GM19372 (cell line): ENCODE data around the gene HSPA12A.

Experiments
- ATAC-seq: cut with Tn5 transposase; IDR thresholded peaks from one replicate; pipeline ENCODE4 v1.9.1; 2021; ENCODE audit warnings: mild to moderate bottlenecking, low read depth, moderate library complexity; ENCODE audit not compliant: unreplicated experiment

Gene HSPA12A

GRCh38 chr10:116694927-116695268 lies 47.5 kb downstream of the HSPA12A start:
- no peak for ATAC-seq

GRCh38 chr10:116694243-116694926 lies 48.0 kb downstream of the HSPA12A start:
- no peak for ATAC-seq

GRCh38 chr10:116692225-116692624 lies 50.1 kb downstream of the HSPA12A start:
- ATAC-seq = no peak

DNA sequence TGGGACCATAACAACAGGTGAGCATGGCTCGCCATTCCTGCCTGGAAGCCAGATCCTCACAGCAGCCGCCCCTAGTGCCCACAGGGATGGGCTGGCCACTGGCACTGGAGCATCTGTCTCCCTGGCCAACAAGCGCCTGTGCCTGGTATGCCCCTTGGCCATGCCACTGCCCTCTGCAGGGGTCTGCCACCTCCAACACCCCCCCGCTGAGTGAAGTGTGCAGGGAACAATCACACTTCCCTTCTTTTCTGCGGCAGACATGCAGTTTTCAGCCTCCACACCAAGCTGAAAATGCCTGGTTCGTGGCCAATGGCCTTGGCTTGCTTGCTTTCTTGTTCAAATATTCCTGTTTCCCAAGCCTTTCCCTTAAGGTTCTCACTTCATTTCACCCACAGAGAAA lies 50.7 kb downstream of the HSPA12A start:
- ATAC-seq = no peak

GRCh38 chr10:116690356-116691322 lies 51.7 kb downstream of the HSPA12A start:
- no peak for ATAC-seq

- no peak for ATAC-seq
Measured at GRCh38 chr10:116689744-116690143, 52.6 kb downstream of the HSPA12A start.

DNA sequence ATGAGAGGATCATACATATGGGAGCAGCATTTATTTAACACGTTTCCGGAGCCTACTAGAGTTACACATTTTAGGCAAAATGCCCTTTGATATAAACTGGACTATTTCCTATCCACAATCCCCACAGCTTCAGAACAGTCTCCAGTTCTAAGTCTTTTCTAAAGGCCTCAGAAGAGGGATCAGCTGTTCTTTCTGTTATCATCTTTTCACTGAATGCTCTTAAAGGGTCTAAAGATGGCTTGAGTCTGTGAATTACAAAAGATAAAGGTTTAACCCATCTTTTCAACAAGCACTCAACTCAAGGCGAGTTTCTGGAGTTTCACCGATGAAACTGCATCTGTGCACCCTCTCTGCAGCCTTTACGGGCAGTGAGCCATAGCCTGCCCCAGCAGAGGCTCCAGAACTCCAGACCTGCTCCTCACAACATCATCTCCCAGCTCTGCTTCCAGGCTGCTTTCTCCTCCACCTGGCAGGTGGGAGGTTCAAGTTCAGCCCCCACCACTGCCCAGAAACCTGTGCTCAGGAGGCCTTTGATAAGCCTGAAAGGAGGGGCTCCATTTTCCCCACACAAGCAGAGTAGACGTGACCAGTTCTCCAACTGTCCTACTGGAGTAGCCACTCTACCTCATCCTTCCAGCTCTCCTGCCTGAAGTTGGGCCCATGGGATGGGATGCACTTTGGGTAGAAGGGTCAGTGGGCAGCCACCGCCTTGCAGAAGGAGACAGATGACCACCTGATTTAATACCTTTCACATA lies 53.4 kb downstream of the HSPA12A start:
- ATAC-seq = no peak

DNA sequence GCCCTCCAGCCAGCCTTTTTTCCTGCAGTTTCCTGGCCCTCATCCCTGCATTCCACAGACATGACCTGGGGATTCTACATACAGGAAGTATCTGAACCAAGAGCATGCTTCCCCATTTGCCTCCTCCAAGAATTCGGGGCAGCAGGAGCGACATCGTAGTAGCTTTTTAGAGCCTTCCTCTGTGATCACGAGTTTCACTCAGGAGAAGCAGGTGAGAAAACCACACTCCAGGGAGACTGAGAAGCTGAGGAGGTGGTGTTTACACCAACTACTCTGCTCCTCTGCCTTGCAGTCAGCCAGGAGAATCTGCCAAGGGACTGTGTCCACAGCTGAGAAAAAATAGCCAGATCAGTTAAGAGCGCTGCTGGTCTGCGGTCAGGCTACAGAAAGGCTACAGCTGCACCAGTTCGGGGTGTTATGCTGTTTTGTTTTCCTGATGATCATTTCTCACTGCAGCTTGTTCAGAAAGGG lies 54.1 kb downstream of the HSPA12A start:
- ATAC-seq = no peak

DNA sequence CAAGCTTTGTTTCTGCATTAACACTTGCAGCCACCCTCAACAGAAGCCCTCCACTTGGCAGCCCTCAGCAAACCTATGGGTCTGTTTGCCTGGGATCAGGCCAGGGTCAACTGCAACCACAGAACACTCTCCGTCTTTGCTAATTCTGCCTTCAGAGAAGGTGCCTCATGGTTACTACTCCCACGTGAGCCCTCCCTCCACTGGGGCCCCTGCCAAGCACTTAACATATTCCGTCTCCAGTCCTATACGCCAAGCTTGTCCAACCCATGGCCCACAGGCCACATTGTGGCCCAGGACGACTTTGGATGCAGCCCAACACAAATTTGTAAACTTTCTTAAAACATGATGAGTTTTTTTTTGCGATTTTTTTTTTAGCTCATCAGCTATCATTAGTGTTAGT lies 54.7 kb downstream of the HSPA12A start:
- ATAC-seq = no peak

DNA sequence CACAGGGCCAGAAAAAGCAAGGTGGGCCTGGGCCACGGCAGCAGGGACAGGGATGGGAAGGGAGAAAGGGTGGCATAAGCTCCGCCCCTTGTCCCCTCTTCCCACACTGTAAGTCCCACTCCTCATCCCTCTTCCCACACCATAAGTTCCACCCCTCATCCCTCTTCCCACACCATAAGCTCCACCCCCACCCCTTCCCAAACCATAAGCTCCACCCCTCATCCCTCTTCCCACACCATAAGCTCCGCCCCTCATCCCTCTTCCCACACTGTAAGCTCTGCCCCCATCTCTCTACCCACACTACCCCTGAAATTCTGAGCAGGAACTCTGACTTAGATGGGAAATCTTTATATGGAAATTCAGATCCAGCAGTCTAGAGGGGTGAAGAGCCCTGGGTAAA lies 55.7 kb downstream of the HSPA12A start:
- ATAC-seq = no peak

DNA sequence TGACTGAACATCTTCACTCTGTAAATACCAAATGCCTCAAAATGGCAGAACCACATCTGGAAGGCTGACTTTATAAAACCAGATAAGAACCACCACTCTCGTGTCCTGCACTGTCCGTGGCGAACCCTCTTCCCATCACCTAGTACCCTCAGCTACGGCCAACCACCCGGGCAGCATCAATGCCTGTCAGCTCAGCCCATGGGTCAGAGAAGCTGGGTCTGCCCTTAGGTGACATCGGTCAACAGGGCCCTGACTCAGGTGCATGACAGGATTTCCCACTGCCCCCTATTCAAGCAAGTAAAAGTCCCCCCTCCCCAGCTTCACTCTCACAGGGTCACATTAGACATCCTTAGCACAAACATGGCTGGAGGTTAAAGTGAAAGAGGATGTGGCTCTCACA lies 56.6 kb downstream of the HSPA12A start:
- no peak for ATAC-seq

DNA sequence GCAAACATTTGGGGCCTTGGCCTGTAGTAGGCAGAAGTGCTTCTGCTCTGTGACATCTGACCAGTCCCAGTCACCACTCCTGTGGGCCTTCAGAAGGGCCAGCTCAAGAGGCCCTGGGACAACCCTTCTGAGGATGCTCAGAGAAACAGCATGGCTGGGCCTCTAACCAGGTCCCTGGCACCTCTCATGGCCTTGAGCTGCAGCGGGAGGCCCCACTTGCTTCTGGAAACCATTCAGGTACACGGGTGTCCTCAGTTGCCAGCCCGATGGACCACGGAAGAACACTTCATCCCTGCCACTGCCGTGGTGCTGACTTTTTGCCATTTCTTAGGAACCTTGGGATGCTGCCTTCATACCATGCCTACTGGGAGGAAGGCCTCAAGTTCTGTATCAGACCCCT lies 57.6 kb downstream of the HSPA12A start:
- no peak for ATAC-seq

GRCh38 chr10:116683821-116684220 lies 58.5 kb downstream of the HSPA12A start:
- no peak for ATAC-seq

DNA sequence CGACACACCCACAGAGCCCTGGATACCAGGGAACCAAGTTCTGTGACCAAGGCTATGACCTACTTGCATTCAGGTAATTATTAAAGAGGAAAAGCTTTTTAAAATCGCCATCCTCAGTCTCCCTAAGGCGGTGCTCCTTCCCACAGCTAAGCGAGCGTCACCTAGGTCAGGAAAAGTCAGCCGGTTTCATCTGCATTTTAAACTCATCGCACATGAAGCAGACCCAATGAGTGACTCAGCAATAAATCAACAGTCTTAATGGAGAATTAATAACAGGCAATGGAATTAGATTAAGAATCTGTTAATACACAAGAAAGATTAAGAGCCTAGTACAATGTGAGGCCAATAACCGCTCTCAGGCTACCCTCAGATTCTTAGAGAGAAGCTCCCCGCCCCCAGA lies 59.2 kb downstream of the HSPA12A start:
- ATAC-seq = no peak

DNA sequence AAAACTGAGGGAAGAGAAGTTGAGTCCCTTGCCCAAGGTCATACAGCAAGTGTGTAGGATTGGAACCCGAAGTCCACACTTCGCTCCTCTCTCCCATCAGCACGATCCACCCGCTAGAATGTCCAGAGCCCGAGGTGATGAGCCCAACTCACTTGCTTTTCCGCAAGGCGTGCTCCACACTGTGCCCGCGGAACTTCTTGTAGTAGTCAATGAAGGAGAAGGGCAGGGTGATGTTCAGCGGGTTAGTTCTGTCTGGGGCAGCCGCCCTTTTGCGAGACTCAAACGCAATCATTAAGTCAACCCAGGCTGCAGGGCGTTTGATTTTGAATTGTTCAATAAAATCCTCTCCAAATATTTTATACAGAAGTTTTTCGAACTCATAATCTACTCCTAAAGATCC lies 63.0 kb downstream of the HSPA12A start:
- no peak for ATAC-seq

DNA sequence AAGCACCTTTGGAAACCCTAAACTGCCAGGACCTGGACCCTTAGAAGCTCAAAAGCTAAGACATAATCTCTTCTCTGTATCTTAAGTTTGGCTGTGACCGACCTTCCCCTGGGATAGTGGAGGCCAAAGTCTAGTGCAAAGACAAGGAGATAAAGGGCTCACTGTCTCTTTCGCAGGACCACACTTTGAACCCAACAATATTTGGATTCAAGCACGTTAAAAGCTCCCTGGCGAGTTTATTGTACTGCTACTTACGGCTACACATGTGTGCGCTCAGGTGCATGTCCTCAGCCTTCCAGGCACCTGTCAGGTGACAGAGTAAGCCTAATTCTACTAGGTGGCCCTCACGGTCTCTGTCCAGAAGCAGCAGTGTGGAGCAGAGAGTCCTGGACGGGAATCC lies 65.7 kb downstream of the HSPA12A start:
- no peak for ATAC-seq

GRCh38 chr10:116676118-116676517 lies 66.2 kb downstream of the HSPA12A start:
- ATAC-seq = no peak

DNA sequence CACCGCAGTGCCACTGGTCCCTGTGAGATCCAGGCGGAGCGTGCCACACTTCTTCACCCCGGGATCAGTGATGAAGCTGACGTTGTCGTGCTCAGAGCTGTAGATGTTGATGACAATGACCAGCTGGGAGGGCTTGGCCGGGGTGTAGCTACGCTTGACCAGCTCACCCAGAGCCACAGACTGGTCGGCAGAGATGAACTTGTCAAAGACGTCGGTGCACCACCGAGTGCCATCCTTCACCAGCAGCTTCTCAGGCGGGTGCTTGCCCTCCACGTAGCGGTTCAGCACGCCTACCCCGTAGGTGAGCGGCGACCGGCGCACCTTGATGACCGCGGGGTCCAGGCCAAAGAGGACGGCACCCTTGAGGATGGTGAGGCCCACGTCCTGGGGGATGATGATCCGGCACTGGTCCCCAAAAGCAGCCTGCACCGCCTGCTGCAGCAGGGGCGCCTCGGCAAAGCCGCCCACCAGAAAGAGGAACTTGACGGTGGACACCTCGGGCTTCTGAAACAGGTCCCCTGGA lies 67.4 kb downstream of the HSPA12A start:
- ATAC-seq = no peak

DNA sequence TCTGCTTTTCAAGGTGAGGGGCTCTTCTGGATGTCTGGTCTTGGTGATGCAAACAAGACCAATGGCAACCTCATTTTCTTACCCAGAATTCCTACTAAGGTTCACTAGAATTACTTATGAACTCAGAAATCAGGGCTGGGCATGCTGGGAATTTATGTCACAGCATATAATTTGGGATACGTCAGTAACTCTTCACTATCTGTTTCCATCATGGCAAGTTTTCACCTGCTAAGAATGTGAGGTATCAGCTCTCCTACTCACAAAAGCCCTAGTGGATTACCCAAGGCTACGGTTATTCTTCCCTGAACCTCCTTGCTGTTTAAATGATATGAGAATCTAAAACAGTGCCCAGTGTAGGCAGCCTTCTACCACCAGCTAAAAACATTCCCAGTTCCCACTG lies 68.5 kb downstream of the HSPA12A start:
- ATAC-seq = no peak

DNA sequence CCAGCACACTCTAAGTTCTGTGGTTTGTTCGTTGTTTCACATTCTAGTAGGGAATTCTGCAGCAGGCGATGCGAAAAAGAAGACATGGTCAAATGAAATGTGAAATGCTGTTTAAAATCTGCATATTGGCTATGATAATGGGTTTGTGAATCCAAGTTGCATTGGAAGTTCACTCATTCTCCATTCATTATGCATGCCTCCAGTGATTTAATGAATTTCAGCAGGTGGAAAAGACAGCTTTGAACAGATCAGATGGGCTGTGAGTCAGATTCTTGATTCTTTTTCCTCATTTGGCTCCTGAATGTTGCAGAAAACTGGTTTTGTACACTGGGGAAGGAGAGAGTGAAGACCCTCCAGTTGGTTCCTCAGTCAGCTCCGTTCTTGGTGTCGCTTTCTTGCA lies 69.5 kb downstream of the HSPA12A start:
- ATAC-seq = no peak
